NCI-H2196 (cell line): ENCODE data around the gene ADCY3.

Experiments used
- DNase-seq: peaks from one replicate; lab custom pipeline; 2025; ENCODE audit not compliant: unreplicated experiment; lab: John Stamatoyannopoulos, UW

Gene ADCY3

GRCh38 chr2:24875901-24876300 is 44.1 kb downstream of the ADCY3 start:
- no peak for DNase-seq

GRCh38 chr2:24875272-24875671 is 44.8 kb downstream of the ADCY3 start:
- DNase-seq = no peak

- no peak for DNase-seq
Measured at GRCh38 chr2:24874035-24874434, 46.0 kb downstream of the ADCY3 start.

- DNase-seq = no peak
Measured at GRCh38 chr2:24873619-24874018, 46.4 kb downstream of the ADCY3 start.

- DNase-seq = no peak
Measured at GRCh38 chr2:24872344-24873115, 47.5 kb downstream of the ADCY3 start.

- DNase-seq = no peak
Measured at GRCh38 chr2:24871852-24872333, 48.1 kb downstream of the ADCY3 start.

GRCh38 chr2:24870891-24871705 is 48.9 kb downstream of the ADCY3 start:
- DNase-seq = no peak

GRCh38 chr2:24870440-24870839 is 49.6 kb downstream of the ADCY3 start:
- DNase-seq = no peak

- DNase-seq = no peak
Measured at GRCh38 chr2:24866946-24867345, 53.1 kb downstream of the ADCY3 start.

- DNase-seq = no peak
Measured at GRCh38 chr2:24863641-24864040, 56.4 kb downstream of the ADCY3 start.

- no peak for DNase-seq
Measured at GRCh38 chr2:24861500-24861899, 58.5 kb downstream of the ADCY3 start.

- no peak for DNase-seq
Measured at GRCh38 chr2:24860631-24861030, 59.4 kb downstream of the ADCY3 start.

- DNase-seq = no peak
Measured at GRCh38 chr2:24859968-24860600, 60.0 kb downstream of the ADCY3 start.

GRCh38 chr2:24858996-24859395 is 61.0 kb downstream of the ADCY3 start:
- no peak for DNase-seq

GRCh38 chr2:24857746-24858145 is 62.3 kb downstream of the ADCY3 start:
- DNase-seq = no peak

GRCh38 chr2:24856791-24857211 is 63.2 kb downstream of the ADCY3 start:
- no peak for DNase-seq

GRCh38 chr2:24855726-24856125 is 64.3 kb downstream of the ADCY3 start:
- DNase-seq = no peak

GRCh38 chr2:24855022-24855622 is 64.9 kb downstream of the ADCY3 start:
- DNase-seq = no peak

- no peak for DNase-seq
Measured at GRCh38 chr2:24853996-24854395, 66.0 kb downstream of the ADCY3 start.

- no peak for DNase-seq
Measured at GRCh38 chr2:24853046-24853445, 67.0 kb downstream of the ADCY3 start.

GRCh38 chr2:24852431-24853020 is 67.5 kb downstream of the ADCY3 start:
- no peak for DNase-seq
